ENCODE measurements around the gene KIAA1586.
A peak's percentile ranks its signal among the peaks of the same experiment; 100 is the strongest.
"Not testable (repeated sequence)": the region's sequence is repeated elsewhere in the genome, so short reads cannot be mapped to it uniquely, and the experiment has no call there.

Gene KIAA1586

DNA sequence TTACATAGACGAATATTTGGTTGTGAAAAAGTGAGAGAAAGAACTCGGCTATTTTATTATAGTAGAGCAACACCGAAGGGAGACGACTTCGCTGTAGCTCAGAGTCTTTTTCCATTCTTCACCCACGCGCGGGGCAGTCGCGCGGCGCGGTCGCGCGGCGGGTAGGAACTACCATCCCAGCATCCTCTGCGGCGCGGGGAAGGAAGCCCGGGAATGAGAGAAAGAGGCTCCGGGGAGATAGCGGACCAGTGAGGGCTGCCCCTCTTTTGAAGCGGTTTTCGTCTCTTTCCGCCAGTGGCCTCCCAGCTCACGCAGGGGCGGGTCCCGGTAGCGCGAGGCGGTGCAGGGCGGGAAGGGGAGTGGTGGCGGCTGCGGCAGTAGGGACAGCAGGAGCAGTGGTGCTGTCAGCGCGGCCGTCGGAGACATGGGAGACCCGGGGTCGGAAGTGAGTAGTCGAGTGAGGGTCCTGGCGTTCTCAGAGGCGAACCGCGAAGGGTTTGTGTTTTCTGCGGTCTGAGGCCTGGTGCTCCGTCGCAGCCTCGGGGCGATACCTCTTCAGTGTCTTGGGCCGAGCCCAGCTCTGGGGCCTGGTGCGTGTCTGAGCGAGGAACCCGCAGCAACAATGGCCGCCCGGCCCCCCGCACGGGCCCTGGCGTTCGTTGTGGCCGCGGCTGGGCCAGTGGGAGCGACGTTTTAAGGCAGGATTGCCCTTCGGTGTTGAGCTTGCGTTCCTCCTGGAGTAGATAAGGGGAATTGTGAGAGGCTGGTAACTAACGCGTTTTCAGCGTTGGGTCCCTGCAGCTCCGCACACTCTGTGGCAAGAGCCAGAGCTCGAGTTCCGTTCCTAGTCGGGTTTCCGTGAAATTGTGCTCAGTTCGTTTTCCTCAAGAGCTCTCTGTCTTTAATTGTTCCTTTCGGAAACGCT lies at the start of gene KIAA1586:
Gene KIAA1586 (plus strand): TSS at position 362 of the 925 bp plus-strand sequence. CDS start 63 bp downstream, at position 425.
- peak; percentile 93 for DNase-seq

- no peak for DNase-seq
These were observed 47.4 kb upstream of the KIAA1586 start for GRCh38 chr6:56999049-56999448.

- not testable (repeated sequence) for DNase-seq
These were observed 46.7 kb upstream of the KIAA1586 start for GRCh38 chr6:56999748-57000147.

- no peak for DNase-seq
These were observed 44.3 kb upstream of the KIAA1586 start for GRCh38 chr6:57002197-57002596.

- DNase-seq: no peak
These were observed 42.2 kb upstream of the KIAA1586 start for GRCh38 chr6:57004292-57004691.

DNA sequence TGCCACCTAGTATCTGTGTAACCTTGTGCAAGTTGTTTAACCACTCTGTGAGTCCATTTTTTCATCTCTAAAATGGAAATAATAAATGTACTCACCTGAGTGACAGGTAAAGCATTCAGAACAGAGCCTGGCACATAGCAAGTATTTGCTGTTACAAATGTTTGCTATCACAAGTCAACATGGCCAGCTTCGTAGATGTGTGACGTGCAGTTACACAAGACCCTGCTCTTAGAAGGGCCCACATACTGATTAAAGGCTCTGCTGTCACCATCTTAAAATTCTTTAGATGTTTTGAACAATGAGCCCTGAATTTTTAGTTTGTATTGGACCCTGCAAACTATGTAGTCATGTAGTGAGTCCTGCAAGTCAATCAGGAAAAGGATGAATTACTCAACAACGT lies 40.4 kb upstream of the KIAA1586 start:
- no peak for DNase-seq

DNA sequence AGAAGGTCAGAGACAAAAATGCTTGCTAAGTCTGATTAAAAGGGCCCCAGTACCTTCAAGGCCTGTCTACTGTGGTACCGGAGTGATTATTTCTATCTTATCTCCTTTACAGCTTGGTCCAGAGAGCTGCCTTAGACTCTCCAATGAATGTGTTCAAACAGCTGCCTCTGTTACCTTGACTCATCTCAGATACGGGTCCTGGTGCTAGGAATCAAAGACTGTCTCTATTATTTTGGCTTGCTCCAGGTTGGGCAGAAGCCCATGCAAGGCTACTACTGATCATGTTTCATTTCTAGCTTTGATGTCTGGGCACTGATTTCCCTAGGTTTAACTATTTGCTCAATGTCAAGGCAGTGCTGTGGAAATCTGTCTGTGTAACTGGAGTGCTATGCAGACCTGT lies 38.4 kb upstream of the KIAA1586 start:
- not testable (repeated sequence) for DNase-seq

DNA sequence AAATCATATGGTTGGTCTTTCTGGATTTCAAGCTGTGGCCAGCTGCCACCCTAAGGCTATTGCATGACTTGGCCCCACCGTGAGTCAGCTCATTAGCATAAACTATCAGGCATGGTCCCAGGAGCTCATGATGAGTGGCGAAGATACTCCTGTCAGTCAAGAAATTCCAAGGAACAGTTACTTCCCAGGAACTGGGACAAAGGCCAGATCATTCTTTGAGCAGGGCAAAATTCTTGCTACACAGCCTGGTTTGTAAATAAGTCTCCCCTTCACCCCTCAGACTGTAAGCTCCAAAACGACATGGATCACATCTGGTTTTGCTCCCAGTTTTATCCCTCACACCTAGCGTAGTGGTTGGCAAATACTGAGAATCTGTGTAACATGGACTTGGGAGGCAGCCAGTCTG lies 33.0 kb upstream of the KIAA1586 start:
- DNase-seq: peak; percentile 94

GRCh38 chr6:57017069-57017468 lies 29.4 kb upstream of the KIAA1586 start:
- DNase-seq: no peak

DNA sequence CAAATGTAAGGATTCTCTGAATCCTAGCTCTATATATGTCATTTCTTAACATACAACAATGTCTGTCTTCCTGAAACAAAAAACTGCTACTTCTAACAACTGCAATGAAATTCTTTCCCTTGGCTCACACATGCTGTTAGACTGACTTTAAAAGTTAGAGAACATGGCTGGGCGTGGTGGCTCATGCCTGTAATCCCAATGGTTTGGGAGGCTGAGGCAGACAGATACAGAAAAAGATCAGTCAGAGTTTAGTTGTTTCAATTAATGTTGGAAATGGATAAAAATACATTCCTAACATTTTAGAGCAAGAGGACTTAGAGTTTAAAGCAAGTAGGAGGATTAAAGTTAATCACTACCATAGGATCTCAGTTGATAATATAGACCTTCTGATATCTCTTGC lies 28.7 kb upstream of the KIAA1586 start:
- no peak for DNase-seq

DNA sequence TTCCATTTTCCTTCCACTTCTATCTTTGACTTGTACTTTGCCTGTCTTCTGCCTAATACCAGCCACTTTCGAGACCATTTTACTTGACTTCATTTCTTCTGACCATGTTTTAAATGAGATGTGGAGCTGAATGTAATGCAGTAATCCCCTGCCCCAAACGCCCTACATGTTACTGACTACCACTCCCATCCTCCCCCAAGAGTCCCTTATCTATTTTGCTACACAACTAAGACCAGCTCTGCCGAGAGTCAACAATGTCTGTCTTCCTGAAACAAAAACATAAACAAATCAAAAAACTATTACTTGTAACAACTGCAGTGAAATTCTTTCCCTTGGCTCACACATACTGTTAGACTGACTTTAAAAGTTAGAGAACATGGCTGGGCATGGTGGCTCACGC lies 27.1 kb upstream of the KIAA1586 start:
- no peak for DNase-seq

GRCh38 chr6:57021086-57021720 lies 25.3 kb upstream of the KIAA1586 start:
- DNase-seq: peak; percentile 53

DNA sequence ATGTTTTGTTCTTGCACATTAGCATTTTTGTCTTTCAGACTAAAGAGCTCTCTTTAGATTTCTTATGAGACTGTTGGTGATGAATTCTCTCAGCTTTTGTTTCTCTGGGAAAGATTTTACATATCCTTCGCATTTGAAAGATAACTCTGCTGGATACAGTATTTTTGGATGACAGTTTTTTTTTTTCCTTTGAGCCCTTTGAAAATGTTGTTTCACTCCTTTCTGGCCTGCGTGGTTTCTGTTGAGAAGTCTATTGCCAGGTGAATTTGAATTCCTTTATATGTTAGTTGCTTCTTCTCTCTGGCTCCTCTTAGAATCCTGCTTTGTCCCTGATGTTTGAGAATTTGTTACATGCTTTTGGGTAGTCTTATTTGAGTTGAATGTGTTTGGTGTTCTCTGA lies 22.2 kb upstream of the KIAA1586 start:
- DNase-seq: no peak

DNA sequence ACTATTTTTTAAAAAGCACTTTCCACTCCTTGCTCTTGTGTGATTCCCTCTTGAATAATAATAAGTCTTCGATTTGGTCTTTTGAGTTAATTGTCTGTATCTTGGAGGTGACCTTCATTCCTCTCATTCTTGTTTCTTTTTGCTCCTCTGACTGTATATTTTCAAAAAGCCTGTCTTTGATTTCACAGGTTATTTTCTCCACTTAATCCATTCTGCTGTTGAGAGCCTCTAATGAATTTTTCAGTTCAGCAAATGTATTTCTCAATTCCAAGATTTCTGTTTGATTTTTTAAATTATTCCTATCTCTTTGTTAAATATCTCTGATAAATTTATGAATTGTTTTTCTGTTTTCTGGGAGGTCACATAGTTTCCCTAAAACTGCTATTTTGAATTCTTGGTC lies 21.7 kb upstream of the KIAA1586 start:
- DNase-seq: no peak

GRCh38 chr6:57026001-57026400 lies 20.5 kb upstream of the KIAA1586 start:
- DNase-seq: no peak

- no peak for DNase-seq
These were observed 19.2 kb upstream of the KIAA1586 start for GRCh38 chr6:57027301-57027700.

GRCh38 chr6:57029213-57029612 lies 17.3 kb upstream of the KIAA1586 start:
- no peak for DNase-seq

- no peak for DNase-seq
These were observed 13.3 kb upstream of the KIAA1586 start for GRCh38 chr6:57033228-57033627.

- DNase-seq: no peak
These were observed 10.9 kb upstream of the KIAA1586 start for GRCh38 chr6:57035549-57035948.

DNA sequence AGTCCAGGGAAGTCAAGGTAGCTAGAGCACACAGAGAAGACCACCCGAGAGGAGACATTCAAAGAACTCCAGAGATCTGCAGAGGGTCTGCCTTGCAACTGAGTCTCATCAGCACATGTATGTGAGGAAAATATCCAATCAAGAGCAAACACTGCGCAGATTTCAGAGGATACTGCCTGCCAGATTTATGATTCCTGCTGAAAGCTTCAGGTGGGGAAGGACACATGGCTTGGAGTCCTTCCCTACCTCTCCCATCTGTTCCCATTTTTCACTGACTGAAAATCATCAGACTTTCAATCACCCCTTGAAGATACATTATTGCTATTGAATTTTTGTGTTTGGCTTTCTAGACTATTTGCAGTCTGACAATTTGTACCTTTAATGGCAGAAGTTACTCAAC lies 7.6 kb upstream of the KIAA1586 start:
- DNase-seq: no peak

DNA sequence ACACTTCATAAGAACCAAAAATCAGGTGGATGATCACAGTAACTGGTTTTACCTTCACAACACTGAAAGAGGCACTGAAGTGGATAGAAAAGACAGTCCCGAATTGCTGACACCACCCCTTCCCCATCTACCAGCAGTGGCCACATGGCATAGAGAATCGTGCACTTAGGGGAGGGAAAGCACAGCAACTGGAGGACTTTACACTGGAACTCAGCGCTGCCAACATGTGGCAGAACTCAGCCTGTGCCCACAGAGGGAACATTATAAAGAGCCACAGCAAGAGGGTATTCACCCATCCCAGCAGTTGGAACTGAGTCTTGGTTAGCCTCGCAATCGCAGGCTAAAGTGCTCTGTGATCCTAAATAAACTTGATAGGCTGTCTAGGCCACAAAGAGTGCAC lies 6.5 kb upstream of the KIAA1586 start:
- DNase-seq: no peak

- not testable (repeated sequence) for DNase-seq
These were observed 2.4 kb upstream of the KIAA1586 start for GRCh38 chr6:57044061-57044460.

DNA sequence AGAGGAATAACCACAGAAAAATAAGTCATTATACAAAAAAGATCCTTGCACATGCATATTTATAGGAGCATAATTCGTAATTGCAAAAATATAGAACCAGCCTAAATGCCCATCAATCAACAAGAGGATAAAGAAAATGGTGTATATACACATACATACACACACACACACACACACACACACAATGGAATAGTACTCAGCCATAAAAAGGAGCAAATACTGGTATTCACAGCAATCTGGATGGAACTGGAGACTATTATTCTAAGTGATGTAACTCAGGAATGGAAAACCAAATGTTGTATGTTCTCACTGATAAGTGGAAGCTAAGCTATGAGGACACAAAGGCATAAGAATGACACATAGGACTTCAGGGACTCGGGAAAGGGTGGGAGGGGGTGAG lies 1.9 kb upstream of the KIAA1586 start:
- DNase-seq: no peak

DNA sequence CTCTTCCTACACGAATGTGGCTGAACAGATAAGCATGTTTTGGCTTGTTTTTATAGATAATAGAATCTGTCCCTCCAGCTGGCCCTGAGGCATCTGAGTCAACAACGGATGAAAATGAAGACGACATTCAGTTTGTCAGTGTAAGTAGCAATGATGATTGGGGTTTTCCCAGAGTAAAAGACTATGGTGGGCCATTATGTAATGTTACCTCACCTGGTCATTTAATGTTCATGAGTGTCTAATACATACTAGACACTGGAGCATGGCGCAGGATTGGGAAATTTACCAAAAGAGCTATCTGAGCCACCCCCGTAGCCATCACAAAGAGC lies 728 bp downstream of the KIAA1586 start:
- not testable (repeated sequence) for DNase-seq

Data from EL (cell line).